HepG2 (cell line): Measurements from ENCODE around the gene RAB40C. TPM values are rescaled to one million over a fixed set of nuclear protein-coding genes. Genes with fewer than 3 reads are reported as not detected.

Experiments used
- ARID4A ChIP-seq: sonication (generic); formaldehyde crosslinking; IDR thresholded peaks from 2 replicates; pipeline ENCODE4 v1.5.0; 2020; ENCODE audit warnings: mild to moderate bottlenecking, missing genetic modification reagents, borderline replicate concordance
- ELF3 ChIP-seq: IDR thresholded peaks from 2 replicates; pipeline ENCODE4 v1.6.1; 2016; ENCODE audit warnings: missing genetic modification reagents, missing compliant biosample characterization
- POGZ ChIP-seq: sonication (generic); formaldehyde crosslinking; IDR thresholded peaks from 2 replicates; pipeline ENCODE4 v1.4.0; 2020; ENCODE audit warnings: mild to moderate bottlenecking, missing genetic modification reagents
- TGIF2 ChIP-seq: IDR thresholded peaks from 2 replicates; pipeline ENCODE4 v1.6.1; 2016; ENCODE audit warnings: control low read depth, missing compliant biosample characterization
- TRAFD1 ChIP-seq: sonication (generic); formaldehyde crosslinking; IDR thresholded peaks from 2 replicates; pipeline ENCODE4 v1.5.1; 2020; ENCODE audit warnings: missing genetic modification reagents, mild to moderate bottlenecking, borderline replicate concordance
- ZBTB2 ChIP-seq: sonication (generic); formaldehyde crosslinking; IDR thresholded peaks from 2 replicates; pipeline ENCODE4 v1.8.0; 2022; ENCODE audit warnings: low read depth, missing genetic modification reagents
- ZBTB25 ChIP-seq: IDR thresholded peaks from 2 replicates; pipeline ENCODE4 v1.6.1; 2018; ENCODE audit warnings: missing genetic modification reagents
- ZC3H13 ChIP-seq: sonication (generic); formaldehyde crosslinking; IDR thresholded peaks from 2 replicates; pipeline ENCODE4 v1.8.1; 2023; ENCODE audit warnings: mild to moderate bottlenecking, missing genetic modification reagents, moderate library complexity
- ZHX1 ChIP-seq: sonication (generic); formaldehyde crosslinking; IDR thresholded peaks from 2 replicates; pipeline ENCODE4 v1.8.1; 2022; ENCODE audit warnings: low read depth, mild to moderate bottlenecking, missing genetic modification reagents
- ZNF609 ChIP-seq: sonication (generic); formaldehyde crosslinking; IDR thresholded peaks from 2 replicates; pipeline ENCODE4 v1.4.0; 2020; ENCODE audit warnings: mild to moderate bottlenecking, missing genetic modification reagents, borderline replicate concordance
- polyA plus RNA-seq, 8 experiments: library from polyadenylated mRNA; depleted of rRNA in 3 of 8; stranded (reverse) in 7 of 8; unstranded in 1 of 8; fragments of >200 nt; fragmentation: Illumina TruSeq in 4 of 8; extraction: Trizol in 4 of 8; gene quantifications; 2 replicates each; pipeline versions ENCODE4 v1.2.1 to v1.2.3, GENCODE V29; 2011 to 2016; ENCODE audit warnings: low read depth in 4 of 8, missing spikeins in 1 of 8, mixed read lengths in 1 of 8; ENCODE audit not compliant: insufficient read depth in 1 of 8
- total RNA-seq, 5 experiments: library from RNA; depleted of rRNA; stranded (reverse); fragments of >200 nt; fragmentation: Illumina TruSeq; extraction: Trizol; gene quantifications; 2 replicates each; pipeline ENCODE4 v1.2.3, GENCODE V29; 2016; ENCODE audit warnings: low read depth in 1 of 5

Gene RAB40C
- total and polyA plus RNA-seq, 2 of the 13 experiments (the other 11 are each of a cell fraction or from before 2014, with no cell fraction given) = 7.7 to 11.5 TPM

GRCh38 chr16:648781-649589 is 59.1 kb downstream of the RAB40C start, which contains the start of gene WDR90 (continued):
- TF ChIP-seq TRAFD1 = no peak
- TF ChIP-seq POGZ (CRISPR knock-in tag) = peak; percentile 92
- peak; percentile 73 for TF ChIP-seq ELF3
- TF ChIP-seq ZNF609 = peak; percentile 44; the same call in 1 of the 2 replicates
- peak; percentile 57; the same call in 1 of the 2 replicates for TF ChIP-seq TGIF2 (CRISPR knock-in tag)
- peak; percentile 98 for TF ChIP-seq ZC3H13 (CRISPR knock-in tag)
- TF ChIP-seq ARID4A = peak; percentile 100
- TF ChIP-seq ZBTB2 = peak; percentile 85
- peak; percentile 80 for TF ChIP-seq ZBTB25
- TF ChIP-seq ZHX1 (CRISPR knock-in tag) = peak; percentile 69; the same call in 1 of the 2 replicates
